WTC11 (cell line): ENCODE data around the gene RMRP. TPM values are rescaled to one million over a fixed set of nuclear protein-coding genes. Genes with fewer than 3 reads are reported as not detected.

Source experiments
- ATAC-seq: fragments of 200-7000 bp; cut with Tn5 transposase; 2 replicates; pipeline ENCODE4 v1.10.0; 2021; ENCODE audit warnings: mild to moderate bottlenecking, moderate library complexity
- CTCF ChIA-PET: fragments of 300-600 bp; sonication (Branson Sonifier 250); formaldehyde crosslinking; loops from one replicate; lab custom pipeline; 2021; ENCODE audit warnings: antibody characterized with exemption; lab: Charles Lee
- POLR2A ChIA-PET: fragments of 350-600 bp; sonication (Branson Sonifier 250); formaldehyde crosslinking; loops from one replicate; lab custom pipeline; 2021; ENCODE audit warnings: antibody characterized with exemption; lab: Charles Lee
- DNase-seq: peaks from one replicate; pipeline ENCODE4 v3.0.0; 2021; ENCODE audit warnings: low spot score
- H3K27ac Mint-ChIP-seq: 2 replicates; pipeline ENCODE4 v1.8.0; 2021; ENCODE audit warnings: mixed read lengths
- H3K27me3 Mint-ChIP-seq: 2 replicates; pipeline ENCODE4 v1.8.0; 2021; ENCODE audit warnings: low read depth, mild to moderate bottlenecking, moderate library complexity, mixed read lengths
- H3K36me3 Mint-ChIP-seq: 2 replicates; pipeline ENCODE4 v1.8.0; 2021; ENCODE audit warnings: mixed read lengths
- H3K4me1 Mint-ChIP-seq: 2 replicates; pipeline ENCODE4 v1.8.0; 2022; ENCODE audit warnings: mixed read lengths
- H3K4me3 Mint-ChIP-seq: 2 replicates; pipeline ENCODE4 v1.8.0; 2021; ENCODE audit warnings: mild to moderate bottlenecking, moderate library complexity, mixed read lengths
- H3K9me3 Mint-ChIP-seq: 2 replicates; pipeline ENCODE4 v1.8.0; 2021; ENCODE audit warnings: mixed read lengths
- CTCF ChIP-seq: fragments of 200-600 bp; IDR thresholded peaks from 2 replicates; pipeline ENCODE4 v1.8.0; 2022; ENCODE audit warnings: antibody characterized with exemption
- ELF4 ChIP-seq: sonication (generic); formaldehyde crosslinking; IDR thresholded peaks from 2 replicates; pipeline ENCODE4 v1.8.1; 2022; ENCODE audit warnings: low read depth, mild to moderate bottlenecking, moderate library complexity, missing genetic modification reagents
- ETV6 ChIP-seq: sonication (generic); formaldehyde crosslinking; IDR thresholded peaks from 2 replicates; pipeline ENCODE4 v1.8.1; 2022; ENCODE audit warnings: mild to moderate bottlenecking, missing genetic modification reagents
- FOXJ3 ChIP-seq: sonication (generic); formaldehyde crosslinking; IDR thresholded peaks from 2 replicates; pipeline ENCODE4 v1.9.0; 2021; ENCODE audit warnings: missing genetic modification reagents, mild to moderate bottlenecking, borderline replicate concordance
- FOXK1 ChIP-seq: sonication (generic); formaldehyde crosslinking; IDR thresholded peaks from 2 replicates; pipeline ENCODE4 v1.8.0; 2022; ENCODE audit warnings: mild to moderate bottlenecking, moderate library complexity, missing genetic modification reagents
- FOXP1 ChIP-seq: sonication (generic); formaldehyde crosslinking; IDR thresholded peaks from 2 replicates; pipeline ENCODE4 v1.8.0; 2022; ENCODE audit warnings: missing genetic modification reagents, mild to moderate bottlenecking, moderate library complexity, borderline replicate concordance
- GABPB1 ChIP-seq: sonication (generic); formaldehyde crosslinking; IDR thresholded peaks from 2 replicates; pipeline ENCODE4 v1.8.1; 2023; ENCODE audit warnings: mild to moderate bottlenecking, missing genetic modification reagents
- GRHL2 ChIP-seq: fragments of 250-450 bp; sonication (Bioruptor Pico); IDR thresholded peaks from 2 replicates; pipeline ENCODE4 v1.8.0; 2022; ENCODE audit warnings: mild to moderate bottlenecking, moderate library complexity; ENCODE audit not compliant: insufficient replicate concordance, severe bottlenecking
- JUN ChIP-seq: sonication (generic); formaldehyde crosslinking; IDR thresholded peaks from 2 replicates; pipeline ENCODE4 v1.8.0; 2023; ENCODE audit warnings: mild to moderate bottlenecking, missing genetic modification reagents
- MAX ChIP-seq: sonication (generic); formaldehyde crosslinking; IDR thresholded peaks from 2 replicates; pipeline ENCODE4 v1.8.0; 2022; ENCODE audit warnings: mild to moderate bottlenecking, missing genetic modification reagents
- MLX ChIP-seq: sonication (generic); formaldehyde crosslinking; IDR thresholded peaks from 2 replicates; pipeline ENCODE4 v1.8.1; 2023; ENCODE audit warnings: mild to moderate bottlenecking, missing genetic modification reagents, moderate library complexity
- MYBL2 ChIP-seq: sonication (generic); formaldehyde crosslinking; IDR thresholded peaks from 2 replicates; pipeline ENCODE4 v1.8.1; 2023; ENCODE audit warnings: mild to moderate bottlenecking, moderate library complexity, missing genetic modification reagents
- NFATC4 ChIP-seq: fragments of 250-450 bp; sonication (Bioruptor Pico); IDR thresholded peaks from 2 replicates; pipeline ENCODE4 v1.9.0; 2021; ENCODE audit warnings: mild to moderate bottlenecking
- NFE2L1 ChIP-seq: sonication (generic); formaldehyde crosslinking; IDR thresholded peaks from 2 replicates; pipeline ENCODE4 v1.8.1; 2023; ENCODE audit warnings: missing genetic modification reagents
- NR1H2 ChIP-seq: sonication (generic); formaldehyde crosslinking; IDR thresholded peaks from 2 replicates; pipeline ENCODE4 v1.9.0; 2021; ENCODE audit warnings: mild to moderate bottlenecking, moderate library complexity, missing genetic modification reagents
- OVOL2 ChIP-seq: fragments of 250-450 bp; sonication (Bioruptor Pico); IDR thresholded peaks from 2 replicates; pipeline ENCODE4 v1.9.0; 2021; ENCODE audit warnings: mild to moderate bottlenecking, borderline replicate concordance
- PRDM15 ChIP-seq: sonication (generic); formaldehyde crosslinking; IDR thresholded peaks from 2 replicates; pipeline ENCODE4 v1.8.0; 2022; ENCODE audit warnings: missing genetic modification reagents
- RELA ChIP-seq: sonication (generic); formaldehyde crosslinking; IDR thresholded peaks from 2 replicates; pipeline ENCODE4 v1.8.1; 2022; ENCODE audit warnings: missing genetic modification reagents, mild to moderate bottlenecking, borderline replicate concordance
- SP1 ChIP-seq: sonication (generic); formaldehyde crosslinking; conservative IDR thresholded peaks from 2 replicates; pipeline ENCODE4 v1.8.1; 2022; ENCODE audit warnings: missing genetic modification reagents
- TEAD1 ChIP-seq: sonication (generic); formaldehyde crosslinking; IDR thresholded peaks from 2 replicates; pipeline ENCODE4 v1.8.0; 2022; ENCODE audit warnings: mild to moderate bottlenecking, missing genetic modification reagents
- TEAD4 ChIP-seq: sonication (generic); formaldehyde crosslinking; IDR thresholded peaks from 2 replicates; pipeline ENCODE4 v1.8.0; 2022; ENCODE audit warnings: mild to moderate bottlenecking, missing genetic modification reagents
- ZMAT4 ChIP-seq: fragments of 250-450 bp; sonication (Bioruptor Pico); IDR thresholded peaks from 2 replicates; pipeline ENCODE4 v1.9.0; 2021; ENCODE audit warnings: mild to moderate bottlenecking
- ZNF138 ChIP-seq: sonication (generic); formaldehyde crosslinking; conservative IDR thresholded peaks from 2 replicates; pipeline ENCODE4 v1.8.1; 2022; ENCODE audit warnings: mild to moderate bottlenecking, moderate library complexity, missing genetic modification reagents
- ZNF423 ChIP-seq: fragments of 250-450 bp; sonication (Bioruptor Pico); IDR thresholded peaks from 2 replicates; pipeline ENCODE4 v2.1.2; 2022; ENCODE audit warnings: mild to moderate bottlenecking, moderate library complexity
- total RNA-seq: library from RNA; stranded (reverse); gene quantifications from 3 replicates; pipeline ENCODE4 v1.2.3, GENCODE V29; 2021

RMRP gene
- total RNA-seq, 1 experiment from 2014 or later: 25,958 TPM

- TF ChIP-seq CTCF (no peak), ELF4 (no peak), GRHL2 (CRISPR knock-in tag) (no peak), NR1H2 (CRISPR knock-in tag) (no peak), NFATC4 (CRISPR knock-in tag) (no peak), JUN (no peak), RELA (CRISPR knock-in tag) (no peak), MLX (CRISPR knock-in tag) (no peak), FOXP1 (CRISPR knock-in tag) (no peak), MAX (CRISPR knock-in tag) (no peak)
- TF ChIP-seq, all 79 proteins: peak for 0
Measured at GRCh38 chr9:35686222-35687203, 28.7 kb upstream of the RMRP start (continued).

DNA sequence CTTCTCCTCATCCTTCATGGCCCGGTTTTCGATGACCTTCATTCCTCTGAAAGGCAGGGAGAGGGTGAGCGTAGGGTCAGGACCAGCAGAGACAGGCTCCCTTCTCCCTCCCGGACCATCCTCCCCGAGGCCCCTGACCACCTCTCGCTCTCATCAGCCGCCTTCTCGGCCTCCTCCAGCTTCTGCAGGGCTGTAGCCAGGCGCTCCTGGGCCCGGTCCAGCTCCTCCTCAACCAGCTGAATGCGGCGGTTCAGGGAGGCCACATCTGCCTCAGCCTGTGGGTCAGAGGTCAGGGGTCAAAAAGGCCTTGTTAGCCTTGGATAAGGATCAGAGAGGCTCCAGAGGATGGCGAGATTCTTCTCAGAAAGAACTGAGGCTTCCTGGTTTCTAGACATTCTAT lies 27.7 kb upstream of the RMRP start:
- peaks cover 24% of the 10 kb centered on the region for H3K4me1 Mint-ChIP-seq
- H3K9me3 Mint-ChIP-seq: no peaks in the 10 kb centered on the region
- TF ChIP-seq ZMAT4 (CRISPR knock-in tag) (no peak), ZNF138 (CRISPR knock-in tag) (no peak), OVOL2 (CRISPR knock-in tag) (no peak), ZNF423 (CRISPR knock-in tag) (no peak), TEAD1 (no peak), ETV6 (no peak), SP1 (no peak), TEAD4 (CRISPR knock-in tag) (no peak), PRDM15 (CRISPR knock-in tag) (no peak), GABPB1 (CRISPR knock-in tag) (no peak), FOXK1 (CRISPR knock-in tag) (no peak), FOXJ3 (no peak), NFE2L1 (no peak), MYBL2 (CRISPR knock-in tag) (no peak), MLX (CRISPR knock-in tag) (no peak)
- H3K27ac Mint-ChIP-seq: no peak overlapping the region
- no peaks in the 10 kb centered on the region for H3K27me3 Mint-ChIP-seq
- no peak overlapping the region for H3K4me3 Mint-ChIP-seq
- ATAC-seq: no peak
- CTCF ChIA-PET: interaction anchor here (6.8 kb wide), 1 partner anchor 24 kb away, joined by 49 read pairs; no protein-coding TSS in a partner anchor
- POLR2A ChIA-PET: interaction anchor here (0.8 to 2.3 kb wide), 2 partner anchors 9 to 43 kb away, joined by 3 to 10 read pairs; no protein-coding TSS in a partner anchor
- no peak for DNase-seq
- H3K36me3 Mint-ChIP-seq: peaks cover 41% of the 10 kb centered on the region
